Measurements from ENCODE around the gene OR2J1. TPM values are rescaled to one million over a fixed set of nuclear protein-coding genes. Genes with fewer than 3 reads are reported as not detected.

Gene OR2J1
- not detected in 2 replicates for total RNA-seq

DNA sequence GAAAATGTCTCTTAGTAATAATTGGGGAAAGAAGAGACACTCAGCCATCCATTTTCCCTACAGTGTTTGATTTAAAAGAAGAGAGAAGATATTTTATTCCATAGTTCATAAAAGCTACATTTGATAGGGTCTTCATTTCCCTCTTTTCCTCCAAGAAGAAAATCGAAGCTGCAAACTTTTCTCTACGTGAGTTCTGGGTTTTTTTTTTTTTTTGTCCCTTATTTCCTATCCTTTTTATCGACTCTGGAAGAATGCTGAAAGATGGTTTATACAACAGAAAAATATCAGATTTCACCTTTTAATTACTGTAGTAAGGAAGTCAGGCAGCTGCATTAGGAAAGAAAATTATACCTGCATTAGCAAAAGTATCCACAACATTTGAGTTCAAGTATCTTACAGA is at the start of gene OR2J1:
OR2J1 (plus strand) TSS at position 301 of the 400 bp plus-strand sequence. CDS start 1,453 bp downstream, outside the sequence.
- DNase-seq (ENCODE audit: low read depth) (no peak), FAIRE-seq (no peak)
- H3K27me3 ChIP-seq (ENCODE audit: control insufficient read depth, insufficient read depth, low read length): no peaks in the 10 kb centered on the region
- H3K4me3 ChIP-seq (ENCODE audit: low read depth, low read length): no peak within 1 kb of the TSS
- H3K36me3 ChIP-seq (ENCODE audit: control insufficient read depth, insufficient read depth, low read length): no peaks in the 10 kb centered on the region
- TF ChIP-seq, protein P1, sequence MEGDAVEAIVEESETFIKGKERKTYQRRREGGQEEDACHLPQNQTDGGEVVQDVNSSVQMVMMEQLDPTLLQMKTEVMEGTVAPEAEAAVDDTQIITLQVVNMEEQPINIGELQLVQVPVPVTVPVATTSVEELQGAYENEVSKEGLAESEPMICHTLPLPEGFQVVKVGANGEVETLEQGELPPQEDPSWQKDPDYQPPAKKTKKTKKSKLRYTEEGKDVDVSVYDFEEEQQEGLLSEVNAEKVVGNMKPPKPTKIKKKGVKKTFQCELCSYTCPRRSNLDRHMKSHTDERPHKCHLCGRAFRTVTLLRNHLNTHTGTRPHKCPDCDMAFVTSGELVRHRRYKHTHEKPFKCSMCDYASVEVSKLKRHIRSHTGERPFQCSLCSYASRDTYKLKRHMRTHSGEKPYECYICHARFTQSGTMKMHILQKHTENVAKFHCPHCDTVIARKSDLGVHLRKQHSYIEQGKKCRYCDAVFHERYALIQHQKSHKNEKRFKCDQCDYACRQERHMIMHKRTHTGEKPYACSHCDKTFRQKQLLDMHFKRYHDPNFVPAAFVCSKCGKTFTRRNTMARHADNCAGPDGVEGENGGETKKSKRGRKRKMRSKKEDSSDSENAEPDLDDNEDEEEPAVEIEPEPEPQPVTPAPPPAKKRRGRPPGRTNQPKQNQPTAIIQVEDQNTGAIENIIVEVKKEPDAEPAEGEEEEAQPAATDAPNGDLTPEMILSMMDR (IDR thresholded peaks at IDR 0.05; ENCODE audit: insufficient read depth, low read length, severe bottlenecking): no peak

DNA sequence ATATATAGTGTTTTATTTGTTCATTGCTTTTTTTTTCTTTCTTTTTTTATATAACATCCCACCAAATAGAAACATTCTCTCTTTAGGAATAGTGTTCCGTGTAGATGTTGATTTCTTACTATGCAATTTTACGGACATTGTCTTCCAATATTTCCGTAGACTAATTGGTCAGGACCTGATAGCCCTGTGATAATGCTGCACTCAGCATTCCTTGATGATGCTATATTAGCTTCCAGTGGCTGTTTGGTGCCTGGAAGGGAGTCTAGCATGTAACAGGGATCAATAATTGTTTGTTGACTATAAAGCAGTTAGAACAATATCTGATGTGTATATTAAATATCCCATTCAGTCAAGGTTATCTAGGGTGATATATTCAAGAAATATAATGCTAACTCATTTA is 47.6 kb upstream of the OR2J1 start:
- H3K4me3 ChIP-seq (ENCODE audit: low read depth, low read length): no peak overlapping the region
- no peaks in the 10 kb centered on the region for H3K36me3 ChIP-seq (ENCODE audit: control insufficient read depth, insufficient read depth, low read length)
- H3K27me3 ChIP-seq (ENCODE audit: control insufficient read depth, insufficient read depth, low read length): no peaks in the 10 kb centered on the region
- DNase-seq (ENCODE audit: low read depth) (no peak), FAIRE-seq (no peak)
- TF ChIP-seq, protein P1 (IDR thresholded peaks at IDR 0.05; ENCODE audit: insufficient read depth, low read length, severe bottlenecking): no peak

DNA sequence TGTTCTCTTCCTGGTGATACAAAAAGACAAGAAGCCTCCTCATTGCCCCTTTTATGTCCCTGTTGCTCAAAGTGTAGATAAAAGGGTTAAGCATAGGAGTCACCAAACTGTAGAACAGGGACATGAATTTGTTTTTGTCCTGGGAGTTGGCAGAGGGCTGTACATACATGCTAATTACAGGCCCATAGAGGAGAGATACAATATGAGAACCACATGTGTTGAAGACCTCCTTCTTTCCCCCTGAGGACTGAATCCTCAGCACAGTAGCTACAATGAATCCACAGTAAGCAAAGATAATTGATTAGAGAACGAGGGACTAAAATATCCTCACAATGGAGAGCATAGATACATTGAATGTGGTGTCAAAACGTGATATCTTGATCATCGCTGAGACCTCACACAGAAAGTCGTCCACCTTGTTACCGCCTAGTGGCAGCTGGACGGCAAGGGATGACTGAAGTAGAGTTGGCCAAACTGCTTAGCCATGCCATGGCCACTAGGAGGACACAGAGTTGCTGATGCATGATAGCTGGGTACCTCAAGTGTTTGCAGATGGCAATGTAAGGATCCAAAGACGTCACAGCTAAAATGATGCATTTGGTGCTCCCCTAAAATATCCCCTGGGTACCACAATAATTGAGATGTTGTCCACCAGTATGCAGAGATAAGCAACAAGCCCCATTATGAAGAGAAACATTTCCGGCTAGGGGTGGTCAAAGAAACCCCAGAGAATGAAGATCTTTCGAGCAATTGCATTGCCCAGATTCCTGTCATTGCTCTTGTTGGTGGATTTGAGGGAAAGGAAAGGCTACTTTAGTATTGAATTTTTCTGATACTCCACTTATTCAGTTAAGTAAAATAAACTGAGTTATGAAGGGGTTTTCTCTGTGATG is 27.2 kb upstream of the OR2J1 start:
- no peak overlapping the region for H3K4me3 ChIP-seq (ENCODE audit: low read depth, low read length)
- FAIRE-seq (peak; percentile 43), DNase-seq (ENCODE audit: low read depth) (peak; percentile 46)
- H3K27me3 ChIP-seq (ENCODE audit: control insufficient read depth, insufficient read depth, low read length): no peaks in the 10 kb centered on the region
- TF ChIP-seq, protein P1 (IDR thresholded peaks at IDR 0.05; ENCODE audit: insufficient read depth, low read length, severe bottlenecking): peak; percentile 77
- H3K36me3 ChIP-seq (ENCODE audit: control insufficient read depth, insufficient read depth, low read length): no peaks in the 10 kb centered on the region

DNA sequence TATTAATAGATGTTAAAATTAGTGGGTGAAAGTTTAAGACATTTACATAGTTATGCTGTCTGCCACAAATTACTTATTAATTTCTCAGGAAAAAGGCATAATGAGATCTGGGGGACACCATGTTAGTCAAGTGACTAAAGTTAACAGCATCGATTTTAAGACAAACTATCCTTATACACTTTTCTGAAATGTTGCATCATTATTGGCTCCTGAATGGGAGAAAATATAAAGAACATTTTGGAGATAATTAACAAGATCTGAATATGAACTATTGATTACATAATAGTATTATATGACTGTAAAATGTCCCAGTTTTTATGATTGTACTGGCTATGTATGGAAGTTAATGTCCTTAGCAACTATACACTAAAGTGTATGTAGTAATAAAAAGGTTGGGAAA is 20.1 kb upstream of the OR2J1 start:
- Histone ChIP-seq H3K36me3 (ENCODE audit: control insufficient read depth, insufficient read depth, low read length) (no peaks in the 10 kb centered on the region), H3K4me3 (ENCODE audit: low read depth, low read length) (no peak overlapping the region), H3K27me3 (ENCODE audit: control insufficient read depth, insufficient read depth, low read length) (no peaks in the 10 kb centered on the region)
- FAIRE-seq (no peak), DNase-seq (ENCODE audit: low read depth) (no peak)
- TF ChIP-seq, protein P1 (IDR thresholded peaks at IDR 0.05; ENCODE audit: insufficient read depth, low read length, severe bottlenecking): no peak

DNA sequence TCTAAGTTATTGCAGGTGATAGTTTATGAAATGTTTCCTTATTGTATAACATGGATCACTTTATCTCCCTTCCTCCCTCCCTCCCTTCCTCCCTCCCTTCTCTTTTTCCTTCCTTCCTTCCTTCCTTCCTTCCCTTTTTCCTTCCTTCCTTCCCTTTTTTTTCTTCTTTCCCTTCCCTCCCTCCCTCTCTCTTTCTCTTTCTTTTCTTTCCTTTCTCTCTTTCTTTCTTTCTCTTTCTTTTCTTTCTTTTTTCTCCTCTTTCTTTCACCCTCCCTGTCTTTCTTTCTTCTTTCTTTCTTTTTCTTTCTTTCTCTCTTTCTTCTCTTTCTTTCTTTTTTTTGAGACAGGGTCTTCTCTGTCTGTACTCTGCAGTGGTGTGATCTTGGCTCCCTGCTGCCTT is 18.0 kb upstream of the OR2J1 start:
- Histone ChIP-seq H3K36me3 (ENCODE audit: control insufficient read depth, insufficient read depth, low read length) (no peaks in the 10 kb centered on the region), H3K4me3 (ENCODE audit: low read depth, low read length) (no peak overlapping the region), H3K27me3 (ENCODE audit: control insufficient read depth, insufficient read depth, low read length) (no peaks in the 10 kb centered on the region)
- TF ChIP-seq, protein P1 (IDR thresholded peaks at IDR 0.05; ENCODE audit: insufficient read depth, low read length, severe bottlenecking): no peak
- FAIRE-seq (no peak), DNase-seq (ENCODE audit: low read depth) (no peak)

All from bronchial epithelial cell (primary cell).